IMR-90 (cell line): ENCODE measurements around the gene GSTA1. TPM values are rescaled to one million over a fixed set of nuclear protein-coding genes. Genes with fewer than 3 reads are reported as not detected.

Experiments
- ATAC-seq: fragments of 200-7000 bp; cut with Tn5 transposase; 2 replicates; pipeline ENCODE4 v1.9.1; 2020; ENCODE audit warnings: low read depth, mild to moderate bottlenecking, moderate library complexity
- BruUV-seq: library from RNA; stranded (reverse); fragments of 400-500 nt; replicated peaks from 2 replicates; lab custom pipeline; 2021; lab: Mats Ljungman, UMichigan
- CTCF ChIA-PET: fragments of 300-600 bp; formaldehyde crosslinking; extraction: SDS; loops from one replicate; lab custom pipeline; 2021; ENCODE audit warnings: antibody characterized with exemption; lab: Yijun Ruan, JAX
- POLR2A ChIA-PET: fragments of 300-600 bp; sonication (Branson Sonifier 250); formaldehyde crosslinking; loops from one replicate; lab custom pipeline; 2022; ENCODE audit warnings: antibody characterized with exemption; ENCODE audit not compliant: unreplicated experiment; lab: Charles Lee
- DNase-seq: peaks from one replicate; pipeline ENCODE4 v3.0.0; 2013
- H2AFZ ChIP-seq: replicated peaks from 2 replicates; pipeline ENCODE3; 2013; ENCODE audit warnings: low read length, mild to moderate bottlenecking; ENCODE audit not compliant: poor library complexity
- H2AK5ac ChIP-seq: 2 replicates; pipeline ENCODE4 v1.6.1; 2013; ENCODE audit warnings: low read depth, low read length, inconsistent platforms
- H2AK9ac ChIP-seq: replicated peaks from 2 replicates; pipeline ENCODE3; 2013; ENCODE audit warnings: mild to moderate bottlenecking, low read depth, low read length, moderate library complexity; ENCODE audit not compliant: poor library complexity
- H2BK120ac ChIP-seq: 2 replicates; pipeline ENCODE4 v1.6.1; 2013; ENCODE audit warnings: low read depth, low read length, inconsistent platforms
- H2BK15ac ChIP-seq: 3 replicates; pipeline ENCODE4 v1.6.1; 2013; ENCODE audit warnings: low read depth, low read length, inconsistent platforms
- H2BK20ac ChIP-seq: 2 replicates; pipeline ENCODE4 v1.6.1; 2013; ENCODE audit warnings: low read depth, mild to moderate bottlenecking, inconsistent platforms, low read length, moderate library complexity
- H2BK5ac ChIP-seq: 2 replicates; pipeline ENCODE4 v1.6.1; 2013; ENCODE audit warnings: mild to moderate bottlenecking, low read depth, low read length, inconsistent platforms; ENCODE audit not compliant: poor library complexity, severe bottlenecking
- H3K14ac ChIP-seq: replicated peaks from 2 replicates; pipeline ENCODE4 v1.6.1; 2013; ENCODE audit warnings: low read depth, low read length, inconsistent platforms
- H3K18ac ChIP-seq: 2 replicates; pipeline ENCODE4 v1.6.1; 2013; ENCODE audit warnings: low read depth, low read length, control low read depth
- H3K23ac ChIP-seq: 2 replicates; pipeline ENCODE4 v1.6.1; 2013; ENCODE audit warnings: low read depth, low read length, inconsistent platforms
- H3K27ac ChIP-seq: 2 replicates; pipeline ENCODE4 v1.5.1; 2013; ENCODE audit warnings: mild to moderate bottlenecking, control low read depth, low read length; ENCODE audit not compliant: insufficient read depth
- H3K27me3 ChIP-seq: 2 replicates; pipeline ENCODE4 v1.6.1; 2013; ENCODE audit warnings: low read length; ENCODE audit not compliant: control insufficient read depth, insufficient read depth
- H3K36me3 ChIP-seq: 2 replicates; pipeline ENCODE4 v1.6.1; 2013; ENCODE audit warnings: low read length, mixed read lengths; ENCODE audit not compliant: control insufficient read depth, insufficient read depth
- H3K4ac ChIP-seq: 2 replicates; pipeline ENCODE4 v1.6.1; 2013; ENCODE audit warnings: low read depth, low read length, inconsistent platforms
- H3K4me1 ChIP-seq: 2 replicates; pipeline ENCODE4 v1.6.1; 2013; ENCODE audit warnings: low read length, mixed read lengths; ENCODE audit not compliant: control insufficient read depth, insufficient read depth
- H3K4me2 ChIP-seq: 2 replicates; pipeline ENCODE4 v1.6.1; 2013; ENCODE audit warnings: low read depth, mild to moderate bottlenecking, control low read depth, low read length, moderate library complexity
- H3K4me3 ChIP-seq: 2 replicates; pipeline ENCODE4 v1.5.1; 2013; ENCODE audit warnings: low read depth, mild to moderate bottlenecking, control low read depth, low read length, moderate library complexity; ENCODE audit not compliant: insufficient read depth
- H3K56ac ChIP-seq: 2 replicates; pipeline ENCODE4 v1.6.1; 2013; ENCODE audit warnings: low read length, inconsistent platforms; ENCODE audit not compliant: insufficient read depth; ENCODE audit errors: extremely low read depth
- H3K79me1 ChIP-seq, 2 experiments: 2 replicates each; pipeline ENCODE4 v1.6.1; 2013; ENCODE audit warnings: low read length in 2 of 2, inconsistent platforms in 1 of 2, low read depth in 1 of 2
- H3K9ac ChIP-seq: 2 replicates; pipeline ENCODE4 v1.6.1; 2013; ENCODE audit warnings: low read depth, low read length, control low read depth
- H3K9me1 ChIP-seq: 2 replicates; pipeline ENCODE4 v1.6.1; 2013; ENCODE audit warnings: low read length, inconsistent platforms; ENCODE audit not compliant: insufficient read depth
- H3K9me3 ChIP-seq: 2 replicates; pipeline ENCODE4 v1.6.1; 2013; ENCODE audit warnings: low read length; ENCODE audit not compliant: control insufficient read depth, insufficient read depth
- H4K20me1 ChIP-seq: 2 replicates; pipeline ENCODE4 v1.6.1; 2013; ENCODE audit warnings: low read length, inconsistent platforms; ENCODE audit not compliant: insufficient read depth
- H4K5ac ChIP-seq: 2 replicates; pipeline ENCODE4 v1.6.1; 2013; ENCODE audit warnings: mild to moderate bottlenecking, low read depth, low read length, control low read depth
- H4K8ac ChIP-seq, 2 experiments: 2 replicates each; pipeline ENCODE4 v1.6.1; 2013; ENCODE audit warnings: low read depth in 2 of 2, low read length in 2 of 2, control low read depth in 1 of 2, inconsistent platforms in 1 of 2
- H4K91ac ChIP-seq: 2 replicates; pipeline ENCODE4 v1.6.1; 2013; ENCODE audit warnings: low read depth, low read length, inconsistent platforms; ENCODE audit not compliant: insufficient read depth
- BHLHE40 ChIP-seq: fragments of 150-350 bp; IDR thresholded peaks from 2 replicates; pipeline ENCODE4 v1.6.1; 2016; ENCODE audit warnings: mild to moderate bottlenecking, low read depth, low read length
- CEBPB ChIP-seq: IDR thresholded peaks from 2 replicates; pipeline ENCODE4 v1.6.1; 2012; ENCODE audit warnings: low read depth, low read length, improper control_type of control experiment
- CTCF ChIP-seq: conservative IDR thresholded peaks from 2 replicates; pipeline ENCODE4 v1.5.1; 2012; ENCODE audit warnings: mild to moderate bottlenecking, low read depth, low read length, improper control_type of control experiment
- FOS ChIP-seq: fragments of 150-350 bp; IDR thresholded peaks from 2 replicates; pipeline ENCODE4 v1.6.1; 2016; ENCODE audit warnings: low read depth, low read length
- MAZ ChIP-seq: IDR thresholded peaks from 2 replicates; pipeline ENCODE4 v1.6.1; 2012; ENCODE audit warnings: low read depth, mild to moderate bottlenecking, low read length, improper control_type of control experiment, moderate library complexity, borderline replicate concordance
- MXI1 ChIP-seq: IDR thresholded peaks from 2 replicates; pipeline ENCODE4 v1.6.1; 2012; ENCODE audit warnings: low read depth, mild to moderate bottlenecking, low read length, moderate library complexity, borderline replicate concordance
- RAD21 ChIP-seq: IDR thresholded peaks from 2 replicates; pipeline ENCODE4 v1.6.1; 2012; ENCODE audit warnings: low read length, improper control_type of control experiment
- SMC3 ChIP-seq: fragments of 150-350 bp; IDR thresholded peaks from 2 replicates; pipeline ENCODE4 v1.6.1; 2016; ENCODE audit warnings: low read depth, mild to moderate bottlenecking, antibody characterized with exemption, low read length, moderate library complexity
- USF2 ChIP-seq: fragments of 150-350 bp; IDR thresholded peaks from 2 replicates; pipeline ENCODE4 v1.6.1; 2017; ENCODE audit warnings: mild to moderate bottlenecking, antibody characterized with exemption, low read length, low read depth
- WGBS, 2 experiments: methylation state at CpG; one replicate each; pipeline versions ENCODE4 v1.1.5 to v1.1.7; 2013; ENCODE audit warnings: missing lambda C conversion rate in 2 of 2; ENCODE audit not compliant: insufficient read length in 1 of 2; ENCODE audit errors: extremely low coverage in 2 of 2; 5-methylcytosine and 5-hydroxymethylcytosine counted together
- dilution Hi-C: fragments of 300-500 bp; cut with HindIII; formaldehyde crosslinking; loops from one replicate; pipeline ENCODE4 v1.14.3; 2018; ENCODE audit warnings: low sequenced_read_pairs; ENCODE audit not compliant: unreplicated experiment
- in situ Hi-C: fragments of 300-500 bp; cut with MboI; formaldehyde crosslinking; loops from 3 replicates; pipeline ENCODE4 v1.14.3; 2019; ENCODE audit warnings: low sequenced_read_pairs, inconsistent platforms, mixed read lengths
- intact Hi-C: fragments of 100-400 bp; cut with micrococcal nuclease; formaldehyde crosslinking; loops from 2 replicates; pipeline ENCODE4 v1.10.0; 2022
- polyA plus RNA-seq, 3 experiments: library from polyadenylated mRNA; depleted of rRNA; stranded (reverse); fragments of >200 nt; gene quantifications; 2 replicates each; pipeline ENCODE4 v1.2.3, GENCODE V29; 2012; ENCODE audit warnings: low replicate concordance in 1 of 3
- total RNA-seq: library from RNA; depleted of rRNA; stranded (reverse); fragments of >200 nt; gene quantifications from 2 replicates; pipeline ENCODE4 v1.2.3, GENCODE V29; 2012

Gene GSTA1
- total and polyA plus RNA-seq, 2 of the 4 experiments (the other 2 are of a cell fraction), result 0.18 to 0.31 TPM

- in situ Hi-C loops, result no loop called here
- H2BK5ac ChIP-seq, result no peak overlapping the region
- no peak overlapping the region for H3K56ac ChIP-seq
- no peak overlapping the region for H2BK120ac ChIP-seq
- H2AK5ac ChIP-seq, result no peak overlapping the region
- H3K4me3 ChIP-seq, result no peak overlapping the region
- H3K79me1 ChIP-seq, result no peaks in the 10 kb centered on the region
- no peak overlapping the region for H3K4ac ChIP-seq
- TF ChIP-seq MAZ, result no peak
- TF ChIP-seq SMC3, result no peak
- no peak for TF ChIP-seq CTCF
- no peak for TF ChIP-seq RAD21
- no peak for TF ChIP-seq MXI1
- no peak for TF ChIP-seq CEBPB
- TF ChIP-seq USF2, result no peak
- TF ChIP-seq BHLHE40, result no peak
- TF ChIP-seq FOS, result no peak
- no peak overlapping the region for H2AK9ac ChIP-seq
- H2BK15ac ChIP-seq, result no peak overlapping the region
- H3K18ac ChIP-seq, result no peak overlapping the region
- H3K36me3 ChIP-seq, result no peaks in the 10 kb centered on the region
- no peak overlapping the region for H3K23ac ChIP-seq
- H4K8ac ChIP-seq, result no peak overlapping the region
- no peaks in the 10 kb centered on the region for H4K20me1 ChIP-seq
- DNase-seq (no peak), ATAC-seq (no peak)
- no peak overlapping the region for H3K4me2 ChIP-seq
- no peaks in the 10 kb centered on the region for H3K9me1 ChIP-seq
- H3K9me3 ChIP-seq, result peaks cover 7% of the 10 kb centered on the region
- H4K91ac ChIP-seq, result no peak overlapping the region
- H3K9ac ChIP-seq, result no peak overlapping the region
- CTCF ChIA-PET, result no interaction called here
- intact Hi-C loops, result no loop called here
- H3K4me1 ChIP-seq, result no peaks in the 10 kb centered on the region; the same call in 1 of the 2 replicates
- dilution Hi-C loops, result no loop called here
- no TSS peak for BruUV-seq
- no peak overlapping the region for H4K5ac ChIP-seq
- no peak overlapping the region for H2AFZ ChIP-seq
- no peak overlapping the region for H3K27ac ChIP-seq
- H3K27me3 ChIP-seq, result peaks cover 6% of the 10 kb centered on the region
- H2BK20ac ChIP-seq, result no peak overlapping the region
- WGBS, 2 experiments, result no CpG with 5 or more reads among the region's 3 CpGs
- no peak overlapping the region for H3K14ac ChIP-seq
- POLR2A ChIA-PET, result no interaction called here
Observed at GRCh38 chr6:52754443-52754842, 49.2 kb downstream of the GSTA1 start.
